SU-DHL-6 (cell line): ENCODE data around the gene NUMB.

Experiments
- H2AFZ ChIP-seq: fragments of 200-600 bp; sonication (generic); 2 replicates; pipeline ENCODE4 v1.6.1; 2014; ENCODE audit warnings: low read depth, mild to moderate bottlenecking, moderate library complexity, mixed read lengths, antibody characterized with exemption, low read length; ENCODE audit not compliant: severe bottlenecking
- H3F3A ChIP-seq: fragments of 200-600 bp; shearing (Covaris generic); 2 replicates; pipeline ENCODE4 v1.6.0; 2016; ENCODE audit warnings: antibody characterized with exemption, mild to moderate bottlenecking; ENCODE audit not compliant: insufficient read depth
- H3K27ac ChIP-seq: fragments of 200-600 bp; sonication (generic); 2 replicates; pipeline ENCODE4 v1.5.1; 2016; ENCODE audit warnings: low read depth, mild to moderate bottlenecking, low read length, moderate library complexity, mixed read lengths
- H3K27me3 ChIP-seq: fragments of 200-600 bp; sonication (generic), shearing (Covaris generic); 2 replicates; pipeline ENCODE4 v1.6.0; 2014; ENCODE audit warnings: mild to moderate bottlenecking, low read length
- H3K36me3 ChIP-seq: fragments of 200-600 bp; sonication (generic); 2 replicates; pipeline ENCODE4 v1.6.1; 2014; ENCODE audit warnings: mild to moderate bottlenecking, low read length, mixed read lengths
- H3K4me2 ChIP-seq: fragments of 300-600, 200-600 bp; shearing (Covaris generic), sonication (generic); 2 replicates; pipeline ENCODE4 v1.6.0; 2014; ENCODE audit warnings: low read length, low read depth, mild to moderate bottlenecking; ENCODE audit not compliant: poor library complexity, severe bottlenecking
- H3K4me3 ChIP-seq: fragments of 200-600 bp; sonication (generic); 2 replicates; pipeline ENCODE4 v1.5.1; 2014; ENCODE audit warnings: antibody characterized with exemption, low read length, mild to moderate bottlenecking, mixed read lengths; ENCODE audit not compliant: insufficient read depth, poor library complexity, severe bottlenecking
- H3K79me2 ChIP-seq: fragments of 200-600 bp; sonication (generic); 2 replicates; pipeline ENCODE4 v1.6.1; 2014; ENCODE audit warnings: mild to moderate bottlenecking, low read length, moderate library complexity; ENCODE audit not compliant: insufficient read depth
- H3K9ac ChIP-seq: fragments of 200-600 bp; sonication (generic); 2 replicates; pipeline ENCODE4 v1.7.0; 2014; ENCODE audit warnings: mild to moderate bottlenecking, low read length
- H3K9me2 ChIP-seq: fragments of 200-600 bp; sonication (generic); replicated peaks from 2 replicates; pipeline ENCODE4 v1.6.1; 2014; ENCODE audit warnings: low read length; ENCODE audit not compliant: insufficient read depth
- H3K9me3 ChIP-seq: fragments of 200-600 bp; sonication (generic); 2 replicates; pipeline ENCODE4 v1.6.1; 2014; ENCODE audit warnings: low read length, mixed read lengths; ENCODE audit not compliant: insufficient read depth
- H4K20me1 ChIP-seq: fragments of 200-600 bp; sonication (generic); 2 replicates; pipeline ENCODE4 v1.6.1; 2014; ENCODE audit warnings: low read depth, mild to moderate bottlenecking, antibody characterized with exemption, low read length, moderate library complexity, mixed read lengths
- CTCF ChIP-seq: fragments of 200-600 bp; sonication (generic); IDR thresholded peaks from one replicate; pipeline ENCODE4 v1.5.1; 2017; ENCODE audit warnings: antibody characterized with exemption, mild to moderate bottlenecking, low read length, moderate library complexity; ENCODE audit not compliant: insufficient read depth, poor library complexity, severe bottlenecking
- EZH2phosphoT487 ChIP-seq: fragments of 200-600 bp; sonication (generic), shearing (Covaris generic); conservative IDR thresholded peaks from 2 replicates; pipeline ENCODE4 v1.6.1; 2018; ENCODE audit warnings: mild to moderate bottlenecking, antibody characterized with exemption, low read length, moderate library complexity, mixed read lengths

The NUMB gene

GRCh38 chr14:73323896-73324399 is 134.4 kb downstream of the NUMB start:
- H2AFZ ChIP-seq, result no peak overlapping the region
- no peaks in the 10 kb centered on the region for H3K9me3 ChIP-seq
- H3K4me2 ChIP-seq, result no peak overlapping the region
- no peaks in the 10 kb centered on the region for H3K36me3 ChIP-seq
- no peaks in the 10 kb centered on the region for H4K20me1 ChIP-seq
- H3K9me2 ChIP-seq, result no peaks in the 10 kb centered on the region
- H3K79me2 ChIP-seq, result no peaks in the 10 kb centered on the region
- H3K27ac ChIP-seq, result no peak overlapping the region
- no peaks in the 10 kb centered on the region for H3K27me3 ChIP-seq
- H3K9ac ChIP-seq, result no peak overlapping the region
- no peaks in the 10 kb centered on the region for H3F3A ChIP-seq
- TF ChIP-seq EZH2phosphoT487, result no peak
- TF ChIP-seq CTCF, result no peak
- no peak overlapping the region for H3K4me3 ChIP-seq

GRCh38 chr14:73313151-73313550 is 145.2 kb downstream of the NUMB start:
- Histone ChIP-seq H2AFZ (no peak overlapping the region), H3K4me2 (no peak overlapping the region), H3K9ac (no peak overlapping the region), H4K20me1 (no peaks in the 10 kb centered on the region; the same call in 1 of the 2 replicates), H3K27ac (no peak overlapping the region), H3F3A (no peaks in the 10 kb centered on the region), H3K4me3 (no peak overlapping the region), H3K9me2 (no peaks in the 10 kb centered on the region), H3K27me3 (no peaks in the 10 kb centered on the region), H3K9me3 (no peaks in the 10 kb centered on the region), H3K79me2 (no peaks in the 10 kb centered on the region), H3K36me3 (no peaks in the 10 kb centered on the region)
- no peak for TF ChIP-seq EZH2phosphoT487
- TF ChIP-seq CTCF, result no peak

DNA sequence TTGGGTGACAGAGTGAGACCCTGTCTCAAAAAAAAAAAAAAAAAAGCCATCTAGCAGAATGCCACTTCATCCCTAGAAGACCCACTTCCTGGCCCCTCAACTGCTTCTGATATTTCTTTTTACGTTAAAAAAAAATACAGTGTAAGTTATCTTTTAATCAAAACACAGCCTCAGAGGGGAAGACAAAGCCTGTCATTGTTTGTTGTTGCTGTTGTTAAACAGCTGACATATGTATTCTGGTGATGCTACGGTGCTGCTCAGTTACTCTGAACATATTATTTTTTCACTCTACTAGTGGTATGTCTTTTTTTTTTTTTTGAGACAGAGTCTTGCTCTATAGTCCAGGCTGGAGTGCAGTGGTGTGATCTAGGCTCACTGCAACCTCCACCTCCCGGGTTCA is 145.7 kb downstream of the NUMB start:
- Histone ChIP-seq H3F3A (no peaks in the 10 kb centered on the region), H3K27me3 (no peaks in the 10 kb centered on the region), H4K20me1 (no peaks in the 10 kb centered on the region; the same call in 1 of the 2 replicates), H3K79me2 (no peaks in the 10 kb centered on the region), H3K9ac (no peak overlapping the region), H3K27ac (no peak overlapping the region), H3K36me3 (no peaks in the 10 kb centered on the region), H3K4me3 (no peak overlapping the region), H3K4me2 (no peak overlapping the region), H3K9me3 (no peaks in the 10 kb centered on the region), H2AFZ (no peak overlapping the region), H3K9me2 (no peaks in the 10 kb centered on the region)
- TF ChIP-seq EZH2phosphoT487 (no peak), CTCF (no peak)
